Large intestine (tissue), 3 donors: ENCODE data around the gene KRT73. TPM values are rescaled to one million over a fixed set of nuclear protein-coding genes. Genes with fewer than 3 reads are reported as not detected.

Experiments used
- DNase-seq, 2 donors: peaks; one replicate each; pipeline versions ENCODE4 v3.0.0 to v3.0.0-alpha.2; 2013
- H3K27ac ChIP-seq: one replicate; pipeline ENCODE4 v1.5.1; 2013; ENCODE audit warnings: low read length
- H3K27me3 ChIP-seq: 2 replicates; pipeline ENCODE4 v1.6.1; 2013; ENCODE audit warnings: low read length; ENCODE audit not compliant: control insufficient read depth, insufficient read depth
- H3K36me3 ChIP-seq: 2 replicates; pipeline ENCODE4 v1.6.1; 2013; ENCODE audit warnings: low read length; ENCODE audit not compliant: control insufficient read depth, insufficient read depth
- H3K4me1 ChIP-seq: one replicate; pipeline ENCODE4 v1.6.1; 2013; ENCODE audit warnings: low read length; ENCODE audit not compliant: control insufficient read depth, insufficient read depth
- H3K4me3 ChIP-seq: one replicate; pipeline ENCODE4 v1.5.1; 2013; ENCODE audit warnings: low read length
- H3K9me3 ChIP-seq: one replicate; pipeline ENCODE4 v1.6.1; 2013; ENCODE audit warnings: mild to moderate bottlenecking, low read depth, low read length, moderate library complexity; ENCODE audit not compliant: control insufficient read depth
- WGBS: methylation state at CpG from one replicate; pipeline ENCODE4 v1.1.5; 2013; ENCODE audit warnings: low lambda C conversion rate; ENCODE audit not compliant: insufficient coverage; 5-methylcytosine and 5-hydroxymethylcytosine counted together
- polyA plus RNA-seq: library from polyadenylated mRNA; unstranded; fragments of 120-200 nt; gene quantifications from one replicate; pipeline ENCODE4 v1.2.1, GENCODE V29; 2013

KRT73 gene
- polyA plus RNA-seq, 1 donor: 0.97 TPM

GRCh38 chr12:52582971-52583456 is 35.3 kb downstream of the KRT73 start:
- H3K27me3 ChIP-seq: peaks cover 11% of the 10 kb centered on the region
- DNase-seq: peak; percentile 45 to 63
- no peaks in the 10 kb centered on the region for H3K4me1 ChIP-seq
- WGBS: no CpG with 5 or more reads among the region's 7 CpGs
- H3K27ac ChIP-seq: no peak overlapping the region
- H3K36me3 ChIP-seq: no peaks in the 10 kb centered on the region
- no peaks in the 10 kb centered on the region for H3K9me3 ChIP-seq
- no peak overlapping the region for H3K4me3 ChIP-seq

- DNase-seq: no peak
- H3K27me3 ChIP-seq: peaks cover 10% of the 10 kb centered on the region
- WGBS: no CpG with 5 or more reads among the region's 2 CpGs
- no peaks in the 10 kb centered on the region for H3K4me1 ChIP-seq
- H3K9me3 ChIP-seq: no peaks in the 10 kb centered on the region
- no peaks in the 10 kb centered on the region for H3K36me3 ChIP-seq
- no peak overlapping the region for H3K4me3 ChIP-seq
- H3K27ac ChIP-seq: no peak overlapping the region
These were observed 35.9 kb downstream of the KRT73 start for GRCh38 chr12:52582486-52582885.

GRCh38 chr12:52581481-52581880 is 36.9 kb downstream of the KRT73 start:
- DNase-seq: no peak
- Histone ChIP-seq H3K27me3 (peaks cover 6% of the 10 kb centered on the region), H3K27ac (no peak overlapping the region), H3K4me3 (no peak overlapping the region), H3K4me1 (no peaks in the 10 kb centered on the region), H3K36me3 (no peaks in the 10 kb centered on the region), H3K9me3 (no peaks in the 10 kb centered on the region)
- WGBS: no CpG with 5 or more reads among the region's 6 CpGs

GRCh38 chr12:52581066-52581465 is 37.3 kb downstream of the KRT73 start:
- Histone ChIP-seq H3K27ac (no peak overlapping the region), H3K27me3 (peaks cover 6% of the 10 kb centered on the region), H3K4me3 (no peak overlapping the region), H3K36me3 (no peaks in the 10 kb centered on the region), H3K4me1 (no peaks in the 10 kb centered on the region), H3K9me3 (no peaks in the 10 kb centered on the region)
- WGBS: no CpG with 5 or more reads among the region's 7 CpGs
- no peak for DNase-seq

- no CpG with 5 or more reads among the region's 1 CpG for WGBS
- no peak overlapping the region for H3K4me3 ChIP-seq
- H3K36me3 ChIP-seq: no peaks in the 10 kb centered on the region
- peaks cover 3% of the 10 kb centered on the region for H3K27me3 ChIP-seq
- H3K9me3 ChIP-seq: no peaks in the 10 kb centered on the region
- H3K27ac ChIP-seq: no peak overlapping the region
- no peaks in the 10 kb centered on the region for H3K4me1 ChIP-seq
- DNase-seq: no peak
These were observed 37.9 kb downstream of the KRT73 start for GRCh38 chr12:52580496-52580895.

GRCh38 chr12:52579468-52580465 is 38.6 kb downstream of the KRT73 start:
- Histone ChIP-seq H3K36me3 (no peaks in the 10 kb centered on the region), H3K4me3 (no peak overlapping the region), H3K27me3 (peaks cover 3% of the 10 kb centered on the region), H3K4me1 (no peaks in the 10 kb centered on the region), H3K9me3 (no peaks in the 10 kb centered on the region), H3K27ac (no peak overlapping the region)
- DNase-seq: no peak
- 0% methylated on average over 1 of the region's 10 CpGs for WGBS

- H3K4me1 ChIP-seq: no peaks in the 10 kb centered on the region
- H3K4me3 ChIP-seq: no peak overlapping the region
- peaks cover 3% of the 10 kb centered on the region for H3K27me3 ChIP-seq
- 100% methylated on average over 1 of the region's 3 CpGs for WGBS
- H3K9me3 ChIP-seq: no peaks in the 10 kb centered on the region
- no peak overlapping the region for H3K27ac ChIP-seq
- no peaks in the 10 kb centered on the region for H3K36me3 ChIP-seq
- no peak for DNase-seq
These were observed 39.9 kb downstream of the KRT73 start for GRCh38 chr12:52578469-52578868.

- H3K4me1 ChIP-seq: no peaks in the 10 kb centered on the region
- H3K4me3 ChIP-seq: no peak overlapping the region
- no peak for DNase-seq
- no peak overlapping the region for H3K27ac ChIP-seq
- no peaks in the 10 kb centered on the region for H3K9me3 ChIP-seq
- no peaks in the 10 kb centered on the region for H3K36me3 ChIP-seq
- no CpG with 5 or more reads among the region's 8 CpGs for WGBS
- H3K27me3 ChIP-seq: peaks cover 3% of the 10 kb centered on the region
These were observed 41.0 kb downstream of the KRT73 start for GRCh38 chr12:52577316-52577715.

- no peak for DNase-seq
- WGBS: no CpG with 5 or more reads among the region's 3 CpGs
- Histone ChIP-seq H3K27ac (no peak overlapping the region), H3K27me3 (peaks cover 9% of the 10 kb centered on the region), H3K4me1 (no peaks in the 10 kb centered on the region), H3K36me3 (no peaks in the 10 kb centered on the region), H3K9me3 (no peaks in the 10 kb centered on the region), H3K4me3 (no peak overlapping the region)
These were observed 42.4 kb downstream of the KRT73 start for GRCh38 chr12:52575948-52576347.

GRCh38 chr12:52575256-52575655 is 43.1 kb downstream of the KRT73 start:
- H3K27ac ChIP-seq: no peak overlapping the region
- no CpG with 5 or more reads among the region's 9 CpGs for WGBS
- DNase-seq: no peak
- peaks cover 13% of the 10 kb centered on the region for H3K27me3 ChIP-seq
- H3K36me3 ChIP-seq: no peaks in the 10 kb centered on the region
- no peak overlapping the region for H3K4me3 ChIP-seq
- no peaks in the 10 kb centered on the region for H3K9me3 ChIP-seq
- H3K4me1 ChIP-seq: no peaks in the 10 kb centered on the region
